NCI-H2196 (cell line): ENCODE data around the gene ZER1.
A peak's percentile ranks its signal among the peaks of the same experiment; 100 is the strongest.
"Not testable (repeated sequence)": the region's sequence is repeated elsewhere in the genome, so short reads cannot be mapped to it uniquely, and the experiment has no call there.

Experiments
- DNase-seq: peaks from one replicate; lab custom pipeline; 2025; ENCODE audit not compliant: unreplicated experiment; lab: John Stamatoyannopoulos, UW

Gene ZER1

GRCh38 chr9:128718047-128718446 lies 53.7 kb downstream of the ZER1 start:
- DNase-seq: no peak

- no peak for DNase-seq
Measured at GRCh38 chr9:128716581-128717254, 55.0 kb downstream of the ZER1 start.

DNA sequence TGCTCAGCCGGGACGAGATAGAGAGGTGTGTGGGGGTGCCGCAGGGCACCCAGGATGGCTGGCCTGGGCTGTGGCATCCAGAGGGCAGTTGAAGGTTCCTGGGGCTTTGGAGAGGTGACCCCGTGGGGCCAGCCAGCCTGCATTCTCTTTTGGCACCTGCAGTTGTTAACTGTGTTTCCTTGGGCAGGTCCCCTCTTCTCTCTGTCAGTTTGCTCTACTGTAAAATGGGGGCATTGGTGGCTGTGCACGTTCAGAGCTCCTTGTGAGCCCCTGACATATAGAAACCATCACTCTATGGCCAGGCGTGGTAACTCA lies 56.3 kb downstream of the ZER1 start:
- no peak for DNase-seq

- no peak for DNase-seq
Measured at GRCh38 chr9:128714586-128715435, 56.9 kb downstream of the ZER1 start.

DNA sequence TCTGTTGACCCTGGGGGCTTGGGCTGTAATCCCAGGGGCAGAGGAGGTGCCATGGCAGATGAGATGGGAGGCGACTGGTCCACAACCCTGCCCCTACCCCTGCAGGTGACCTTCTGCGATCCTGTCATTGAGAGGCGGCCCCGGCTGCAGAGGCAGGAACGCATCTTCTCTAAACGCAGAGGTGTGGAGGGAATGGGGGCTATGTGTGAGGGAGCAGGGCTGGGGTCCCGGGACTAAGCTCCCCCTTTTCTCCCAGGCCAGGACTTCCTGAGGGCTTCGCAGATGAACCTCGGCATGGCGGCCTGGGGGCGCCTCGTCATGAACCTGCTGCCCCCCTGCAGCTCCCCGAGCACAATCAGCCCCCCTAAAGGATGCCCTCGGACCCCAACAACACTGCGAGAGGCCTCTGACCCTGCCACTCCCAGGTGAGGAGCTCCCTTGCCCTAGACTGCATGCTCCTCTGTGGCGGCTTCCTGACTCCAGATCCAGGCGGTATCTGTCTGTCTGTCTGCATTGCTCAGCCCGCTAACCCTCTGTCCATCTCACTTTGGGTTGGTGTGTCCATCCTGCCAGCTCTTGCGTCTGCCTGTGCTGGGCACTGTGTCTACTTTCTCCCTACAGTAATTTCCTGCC lies 57.7 kb downstream of the ZER1 start:
- DNase-seq: no peak

DNA sequence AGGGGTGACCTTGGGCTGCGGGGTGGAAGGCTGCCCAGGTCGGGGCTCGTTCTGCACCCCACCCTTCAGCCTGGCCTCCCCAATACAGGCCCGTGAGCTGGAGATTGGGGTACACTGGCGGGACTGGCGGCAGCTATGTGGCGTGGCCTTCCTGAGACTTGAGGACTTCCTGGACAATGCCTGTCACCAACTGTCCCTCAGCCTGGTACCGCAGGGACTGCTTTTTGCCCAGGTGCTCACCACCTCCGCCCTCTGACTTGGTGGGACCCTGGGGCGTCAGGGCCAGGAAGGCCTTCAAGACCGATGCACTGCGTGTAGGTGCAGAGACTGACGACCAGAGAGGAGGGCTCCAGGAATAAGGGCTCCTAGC lies 58.3 kb downstream of the ZER1 start:
- DNase-seq: no peak

GRCh38 chr9:128712451-128713410 lies 59.0 kb downstream of the ZER1 start:
- DNase-seq: no peak

GRCh38 chr9:128707446-128707845 lies 64.3 kb downstream of the ZER1 start:
- DNase-seq: no peak

DNA sequence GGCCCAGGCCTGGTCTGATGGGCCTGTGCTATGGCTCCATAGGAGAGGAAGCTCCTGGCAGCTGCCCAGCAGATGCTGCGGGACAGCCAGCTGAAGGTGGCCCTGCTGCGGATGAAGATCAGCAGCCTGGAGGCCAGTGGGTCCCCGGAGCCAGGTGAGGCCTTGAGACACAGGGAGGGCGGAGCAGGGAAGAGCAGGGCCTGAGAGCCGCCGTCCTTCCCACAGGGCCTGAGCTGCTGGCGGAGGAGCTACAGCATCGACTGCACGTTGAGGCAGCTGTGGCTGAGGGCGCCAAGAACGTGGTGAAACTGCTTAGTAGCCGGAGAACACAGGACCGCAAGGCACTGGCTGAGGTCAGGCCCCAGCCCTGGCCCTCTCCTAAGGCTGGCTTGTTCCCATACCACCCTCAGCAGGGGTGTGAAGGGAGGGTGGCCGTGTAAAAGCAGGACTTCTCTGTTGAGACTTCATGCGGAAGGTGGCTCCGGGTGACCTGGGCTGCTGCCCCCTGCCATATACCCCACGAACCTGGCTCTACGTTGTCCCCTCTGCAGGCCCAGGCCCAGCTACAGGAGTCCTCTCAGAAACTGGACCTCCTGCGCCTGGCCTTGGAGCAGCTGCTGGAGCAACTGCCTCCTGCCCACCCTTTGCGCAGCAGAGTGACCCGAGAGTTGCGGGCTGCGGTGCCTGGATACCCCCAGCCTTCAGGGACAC lies 64.9 kb downstream of the ZER1 start:
- DNase-seq: no peak

DNA sequence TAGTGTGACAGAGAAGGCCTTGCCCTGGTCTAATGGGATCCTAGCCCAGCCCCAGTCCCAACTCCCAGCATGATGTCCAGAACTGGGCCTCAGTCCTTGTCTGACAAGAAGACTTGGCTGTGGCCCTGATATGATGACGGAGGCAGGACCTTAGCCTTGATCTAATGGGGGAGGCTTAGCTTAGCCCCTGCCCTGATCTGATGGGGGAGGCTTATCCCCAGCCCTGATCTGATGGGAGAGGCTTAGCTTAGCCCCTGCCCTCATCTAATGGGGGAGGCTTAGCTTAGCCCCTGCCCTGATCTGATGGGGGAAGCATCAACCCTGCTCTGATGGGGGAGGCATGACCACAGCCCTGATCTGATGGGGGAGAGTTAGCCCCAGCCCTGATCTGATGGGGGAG lies 65.7 kb downstream of the ZER1 start:
- no peak for DNase-seq

GRCh38 chr9:128705051-128705965 lies 66.4 kb downstream of the ZER1 start:
- no peak for DNase-seq

DNA sequence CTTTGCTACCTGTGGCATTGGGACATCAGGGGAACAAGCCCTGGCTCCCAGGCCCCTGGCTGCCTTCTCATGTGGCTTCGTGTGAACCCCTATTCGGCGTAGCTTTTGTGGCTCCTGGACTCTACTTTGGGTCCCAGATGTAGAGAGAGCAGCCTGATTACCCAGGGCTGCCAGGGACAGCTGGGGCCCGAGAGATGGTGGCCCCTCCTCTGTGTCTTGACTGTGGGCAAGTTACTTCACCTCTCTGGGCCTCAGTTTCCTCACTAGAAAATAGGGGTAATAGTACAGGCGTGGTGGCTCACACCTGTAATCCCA lies 67.4 kb downstream of the ZER1 start:
- no peak for DNase-seq

DNA sequence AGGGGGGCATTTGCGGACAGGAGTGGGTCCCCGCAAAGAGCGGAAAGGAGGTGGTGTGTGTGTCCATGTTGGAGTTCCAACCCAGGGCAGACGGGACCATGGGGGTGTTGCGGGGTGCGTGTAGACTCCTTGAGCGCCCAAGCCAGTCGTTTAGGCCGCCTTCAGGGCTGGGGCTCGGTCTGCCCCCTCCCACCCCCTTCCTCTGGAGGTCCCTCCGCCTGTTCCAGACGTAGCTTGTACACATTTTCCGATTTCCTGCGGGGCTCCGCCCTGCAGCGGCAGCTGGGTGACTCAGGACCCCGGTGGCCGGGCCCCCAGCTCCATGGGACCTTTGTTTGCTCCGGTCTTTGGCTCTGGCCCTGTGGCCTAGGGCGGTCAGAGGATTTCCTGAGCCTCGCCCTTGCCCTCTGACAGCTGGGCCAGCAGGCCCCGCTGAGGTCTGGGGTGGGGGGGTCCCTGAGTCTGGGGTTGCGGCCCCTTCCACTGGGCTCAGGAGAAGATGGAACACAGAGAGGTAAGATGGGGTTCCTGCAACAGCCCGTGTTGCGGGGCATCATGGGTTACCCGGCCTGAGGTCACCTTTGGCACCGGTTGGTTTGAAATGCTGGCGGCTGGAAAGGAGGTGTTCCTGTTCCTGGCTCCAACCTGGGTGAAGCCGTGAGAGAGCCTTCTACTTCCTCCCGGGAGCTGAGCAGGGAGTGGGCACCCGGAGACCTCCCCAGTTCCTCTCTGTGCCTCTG lies 67.9 kb downstream of the ZER1 start:
- DNase-seq: no peak

GRCh38 chr9:128702949-128703615 lies 68.6 kb downstream of the ZER1 start:
- DNase-seq: no peak

DNA sequence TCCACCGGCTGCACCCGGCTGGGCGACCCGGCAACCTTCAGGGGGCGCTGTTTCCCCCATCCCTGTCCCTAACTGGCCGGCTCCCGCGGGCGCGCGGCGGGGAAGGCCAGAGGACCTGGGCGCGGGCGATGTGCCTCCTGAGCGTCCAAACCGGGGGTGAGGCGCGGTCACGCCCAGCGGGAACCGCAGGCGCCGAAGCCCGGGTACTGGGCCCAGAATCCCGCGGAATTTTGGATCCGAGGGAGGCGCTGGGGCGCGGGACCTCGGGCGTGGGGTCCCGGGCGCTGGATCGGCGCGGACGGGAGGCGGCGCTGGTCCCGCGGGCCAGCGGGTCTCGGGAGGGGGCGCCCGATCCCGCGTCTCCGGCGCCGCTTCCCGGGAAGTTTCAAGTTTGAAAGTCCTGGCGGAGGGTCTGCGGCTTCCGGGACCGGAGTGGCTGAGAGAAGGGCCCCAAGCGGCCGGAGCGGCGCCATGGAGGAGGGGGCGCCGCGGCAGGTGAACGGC lies 69.2 kb downstream of the ZER1 start, which contains the start of gene PKN3:
TSS of gene PKN3 (plus strand) at position 59 of the 504 bp plus-strand sequence. CDS start at position 472, 413 bp downstream.
- DNase-seq: peak; percentile 89

DNA sequence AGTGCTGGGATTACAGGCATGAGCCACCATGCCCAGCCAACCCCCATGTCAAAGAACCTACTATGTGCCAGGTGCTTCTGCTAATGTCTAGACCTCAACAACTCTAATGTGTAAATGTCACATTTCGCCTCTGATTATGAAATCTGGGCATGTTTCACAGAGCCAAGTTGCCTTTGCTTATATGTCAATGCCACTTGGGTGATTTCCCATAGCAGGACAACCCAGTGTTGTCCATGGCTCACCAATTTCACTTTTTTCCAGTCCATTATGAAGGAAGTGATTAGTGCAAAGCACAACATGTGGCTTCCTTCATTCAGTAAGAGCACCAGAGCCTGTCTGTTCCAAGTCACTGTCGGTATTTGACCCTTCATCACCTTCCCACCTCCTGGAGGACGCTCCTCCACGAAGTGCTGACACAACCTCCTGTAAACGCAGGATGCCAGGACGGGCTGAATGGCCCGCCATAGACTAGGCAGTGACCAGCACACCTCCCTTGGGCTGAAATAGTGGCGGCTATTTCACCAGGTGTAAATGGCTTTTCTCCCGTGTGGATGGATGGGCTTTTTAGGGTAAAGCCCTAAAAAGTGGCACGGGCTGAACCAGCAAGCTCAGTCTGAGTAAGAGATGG lies 70.4 kb downstream of the ZER1 start:
- no peak for DNase-seq

DNA sequence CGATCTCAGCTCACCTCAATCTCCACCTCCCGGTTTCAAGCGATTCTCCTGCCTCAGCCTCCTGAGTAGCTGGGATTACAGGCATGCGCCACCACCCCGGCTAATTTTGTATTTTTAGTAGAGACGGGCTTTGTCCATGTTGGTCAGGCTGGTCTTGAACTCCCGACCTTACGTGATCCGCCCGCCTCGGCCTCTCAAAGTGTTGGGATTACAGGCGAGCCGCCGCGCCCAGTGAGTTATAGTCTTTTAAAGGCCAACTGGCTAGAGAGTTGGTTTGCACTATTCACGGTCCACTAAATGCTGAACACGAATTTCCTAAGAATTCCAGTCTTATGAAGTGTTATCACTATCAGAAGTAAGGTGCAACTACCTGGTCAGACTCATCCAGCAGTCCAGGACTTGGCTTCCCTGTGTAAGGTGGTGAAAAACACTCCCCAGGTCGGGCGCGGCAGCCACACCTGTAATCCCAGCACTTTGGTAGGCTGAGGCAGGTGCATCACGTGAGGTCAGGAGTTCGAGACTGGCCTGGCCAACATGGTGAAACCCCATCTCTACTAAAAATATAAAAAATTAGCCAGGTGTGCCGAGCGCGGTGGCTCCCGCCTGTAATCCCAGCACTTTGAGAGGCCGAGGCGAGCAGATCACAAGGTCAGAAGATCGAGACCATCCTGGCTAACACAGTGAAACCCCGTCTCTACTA lies 72.5 kb downstream of the ZER1 start:
- DNase-seq: not testable (repeated sequence)
